ENCODE data around the gene ATG7.
A peak's percentile ranks its signal among the peaks of the same experiment; 100 is the strongest.

ATG7 gene

GRCh38 chr3:11282250-11283138 lies 10.3 kb downstream of the ATG7 start:
- peak overlapping the region; percentile 9 for H3K4me3 ChIP-seq (ENCODE audit: low read depth, low read length)
- TF ChIP-seq CTCF (IDR thresholded peaks at IDR 0.05; ENCODE audit: low read depth, low read length, missing control alignments): no peak
- DNase-seq (ENCODE audit: low read depth): peak; percentile 39
- in situ Hi-C loops (cut with HindIII; ENCODE audit: low sequenced_read_pairs): no loop called here

- in situ Hi-C loops (cut with HindIII; ENCODE audit: low sequenced_read_pairs): no loop called here
- no peak for DNase-seq (ENCODE audit: low read depth)
- peak overlapping the region; percentile 9 for H3K4me3 ChIP-seq (ENCODE audit: low read depth, low read length)
- TF ChIP-seq CTCF (IDR thresholded peaks at IDR 0.05; ENCODE audit: low read depth, low read length, missing control alignments): no peak
Observed at GRCh38 chr3:11283139-11283475, 10.9 kb downstream of the ATG7 start.

- DNase-seq (ENCODE audit: low read depth): no peak
- in situ Hi-C loops (cut with HindIII; ENCODE audit: low sequenced_read_pairs): no loop called here
Observed at GRCh38 chr3:11284011-11284410, 11.8 kb downstream of the ATG7 start.

GRCh38 chr3:11285471-11285870 lies 13.3 kb downstream of the ATG7 start:
- no peak for TF ChIP-seq CTCF (IDR thresholded peaks at IDR 0.05; ENCODE audit: low read depth, low read length, missing control alignments)
- no peak overlapping the region for H3K4me3 ChIP-seq (ENCODE audit: low read depth, low read length)
- in situ Hi-C loops (cut with HindIII; ENCODE audit: low sequenced_read_pairs): no loop called here
- DNase-seq (ENCODE audit: low read depth): no peak

More at GRCh38 chr3:11284011-11284410, 11.8 kb downstream of the ATG7 start:
- TF ChIP-seq CTCF (IDR thresholded peaks at IDR 0.05; ENCODE audit: low read depth, low read length, missing control alignments): no peak
- no peak overlapping the region for H3K4me3 ChIP-seq (ENCODE audit: low read depth, low read length)

- DNase-seq (ENCODE audit: low read depth): no peak
- no peak overlapping the region for H3K4me3 ChIP-seq (ENCODE audit: low read depth, low read length)
- no peak for TF ChIP-seq CTCF (IDR thresholded peaks at IDR 0.05; ENCODE audit: low read depth, low read length, missing control alignments)
- in situ Hi-C loops (cut with HindIII; ENCODE audit: low sequenced_read_pairs): no loop called here
Observed at GRCh38 chr3:11287404-11287803, 15.2 kb downstream of the ATG7 start.

- no peak for DNase-seq (ENCODE audit: low read depth)
- in situ Hi-C loops (cut with HindIII; ENCODE audit: low sequenced_read_pairs): no loop called here
- TF ChIP-seq CTCF (IDR thresholded peaks at IDR 0.05; ENCODE audit: low read depth, low read length, missing control alignments): no peak
- no peak overlapping the region for H3K4me3 ChIP-seq (ENCODE audit: low read depth, low read length)
Observed at GRCh38 chr3:11288021-11288491, 15.9 kb downstream of the ATG7 start.

Data from astrocyte of the cerebellum (primary cell).